ENCODE data around the gene HMHB1.
"Not testable (repeated sequence)": the region's sequence is repeated elsewhere in the genome, so short reads cannot be mapped to it uniquely, and the experiment has no call there.

HMHB1 gene

DNA sequence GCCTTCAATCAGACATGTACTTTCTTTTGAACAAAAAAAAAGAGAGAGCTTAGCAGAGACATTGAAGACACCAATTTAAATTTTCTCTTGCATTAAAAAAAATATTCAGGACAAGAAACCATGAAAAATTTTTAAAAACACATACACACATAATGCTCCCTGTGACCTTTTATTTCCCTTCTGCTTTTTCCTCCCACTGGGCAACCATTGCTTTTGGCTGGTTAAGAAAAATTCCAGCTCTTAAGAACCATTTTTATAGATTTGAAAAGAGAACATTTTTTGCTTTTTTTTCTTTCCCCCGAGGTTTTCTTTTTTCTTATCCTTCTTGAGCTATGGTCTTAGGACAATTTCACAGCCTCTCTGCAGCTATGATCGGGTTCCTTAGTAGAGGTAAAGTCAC is 6.1 kb upstream of the HMHB1 start:
- DNase-seq: peak in 1 of 4 experiments; percentile 18

- DNase-seq: no peak
Observed at GRCh38 chr5:143806579-143806978, 5.4 kb upstream of the HMHB1 start.

GRCh38 chr5:143807401-143807800 is 4.6 kb upstream of the HMHB1 start:
- DNase-seq: no peak

DNA sequence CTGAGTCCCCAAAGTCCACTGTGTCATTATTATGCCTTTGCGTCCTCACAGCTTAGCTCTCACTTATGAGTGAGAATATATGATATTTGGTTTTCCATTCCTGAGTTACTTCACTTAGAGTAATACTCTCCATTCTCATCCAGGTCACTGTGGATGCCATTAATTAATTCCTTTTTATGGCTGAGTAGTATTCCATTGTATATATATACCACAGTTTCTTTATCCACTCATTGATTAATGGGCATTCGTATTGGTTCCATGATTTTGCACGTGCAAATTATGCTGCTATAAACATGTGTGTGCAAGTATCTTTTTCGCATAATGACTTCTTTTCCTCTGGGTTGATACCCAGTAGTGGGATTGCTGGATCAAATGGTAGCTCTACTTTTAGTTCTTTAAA is 4.4 kb downstream of the HMHB1 start:
- not testable (repeated sequence) for DNase-seq

DNA sequence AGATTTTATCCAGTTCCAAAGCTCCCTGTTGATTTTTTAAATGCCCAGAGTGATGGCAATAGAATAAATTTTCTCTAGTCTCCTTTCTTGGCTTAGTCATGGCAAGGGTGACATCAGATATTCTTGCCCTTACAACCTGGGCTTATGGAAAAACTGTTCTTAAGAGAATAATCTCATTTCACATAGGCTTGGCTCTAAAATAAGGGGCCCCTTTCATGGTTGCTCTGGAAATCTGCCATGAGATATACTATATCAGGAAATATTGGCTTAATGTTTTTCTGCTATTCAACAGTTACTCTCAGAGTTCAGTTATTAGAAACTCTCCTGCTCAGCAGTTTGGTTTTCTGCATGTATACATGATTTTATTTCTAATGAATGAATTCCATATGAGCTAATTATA is 7.8 kb downstream of the HMHB1 start:
- DNase-seq: no peak

DNA sequence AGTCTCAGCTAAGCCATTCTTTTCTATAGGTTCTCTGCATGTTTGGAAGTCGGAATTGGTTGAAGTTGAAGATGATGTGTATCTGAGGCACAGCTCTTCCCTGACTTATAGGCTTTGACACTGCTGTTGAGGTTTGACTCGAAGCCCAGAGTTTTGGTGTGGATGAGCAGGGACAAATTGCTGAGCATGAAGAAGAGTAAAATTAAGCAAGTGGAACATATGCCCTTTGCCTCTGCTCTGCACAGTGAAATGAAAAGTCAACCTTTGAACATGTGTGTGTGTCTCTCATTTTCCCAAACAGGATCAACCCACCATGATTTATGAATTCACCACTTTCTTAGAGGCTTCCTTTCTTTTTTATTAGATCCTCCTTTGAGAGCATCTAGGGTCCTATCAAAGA is 8.5 kb downstream of the HMHB1 start:
- DNase-seq: no peak

DNA sequence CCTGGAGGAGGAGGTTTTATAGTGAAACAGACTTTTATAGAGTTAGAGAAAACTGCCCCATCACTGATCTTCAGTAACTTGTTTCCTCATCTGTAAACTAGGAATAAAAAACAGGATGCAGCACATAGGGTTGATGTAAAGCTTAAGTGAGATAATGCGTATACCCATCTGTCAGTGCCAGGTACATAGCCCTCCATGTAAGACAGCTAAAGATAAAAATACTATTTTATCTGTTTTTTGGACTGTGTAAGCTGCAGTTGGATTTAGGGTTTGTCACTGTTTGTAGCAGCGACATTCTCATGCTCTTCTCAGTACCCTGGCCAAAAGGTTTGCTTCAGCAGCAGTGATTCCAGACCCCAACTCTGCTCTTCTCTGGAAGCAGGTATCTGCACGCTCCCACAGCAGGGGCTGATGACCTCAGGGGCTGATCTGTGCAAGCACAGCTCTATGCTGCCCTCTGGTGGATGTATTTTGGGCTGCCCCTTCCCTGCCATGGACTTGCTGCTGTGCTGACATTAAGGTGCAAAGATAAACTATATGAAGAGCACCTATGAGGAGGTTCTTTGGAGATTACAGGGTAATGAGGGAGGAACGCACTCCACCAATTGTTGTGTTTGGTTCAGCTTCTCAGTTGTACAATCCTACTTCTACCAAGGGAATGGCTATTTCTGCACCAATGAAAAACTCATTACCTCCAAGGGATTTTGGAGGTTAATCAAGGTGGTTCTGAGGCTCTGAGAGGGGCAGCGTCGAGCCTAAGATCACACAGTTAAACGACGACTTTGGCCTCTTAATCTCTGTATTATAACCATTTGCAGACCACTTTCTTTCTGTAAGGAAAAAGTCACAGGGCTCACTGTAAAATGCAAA is 13.1 kb downstream of the HMHB1 start:
- DNase-seq: peak; percentile 78 to 88 (median 84)

DNA sequence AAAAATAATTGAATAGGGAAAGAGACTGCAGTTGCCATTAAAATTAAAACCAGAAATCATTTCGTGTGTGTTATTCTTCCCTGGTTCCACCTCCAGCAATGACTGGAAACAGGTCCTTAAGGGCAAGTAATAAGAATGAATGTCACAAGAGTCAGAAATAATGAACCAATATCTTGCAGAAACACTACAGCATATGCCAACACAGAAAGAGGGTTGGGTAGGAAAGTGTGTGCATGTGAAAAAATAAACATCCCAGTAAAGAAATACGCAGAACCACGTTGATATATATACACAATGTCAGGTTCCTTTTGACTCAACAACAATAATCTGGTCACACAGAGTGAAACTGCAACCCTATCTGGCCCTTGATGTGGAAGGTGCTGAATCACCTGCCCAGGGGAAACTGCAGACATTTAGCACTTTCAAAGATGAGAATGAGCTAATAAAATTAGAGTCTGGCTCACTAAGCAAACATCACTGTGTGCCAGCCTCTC is 15.0 kb downstream of the HMHB1 start:
- DNase-seq: no peak

DNA sequence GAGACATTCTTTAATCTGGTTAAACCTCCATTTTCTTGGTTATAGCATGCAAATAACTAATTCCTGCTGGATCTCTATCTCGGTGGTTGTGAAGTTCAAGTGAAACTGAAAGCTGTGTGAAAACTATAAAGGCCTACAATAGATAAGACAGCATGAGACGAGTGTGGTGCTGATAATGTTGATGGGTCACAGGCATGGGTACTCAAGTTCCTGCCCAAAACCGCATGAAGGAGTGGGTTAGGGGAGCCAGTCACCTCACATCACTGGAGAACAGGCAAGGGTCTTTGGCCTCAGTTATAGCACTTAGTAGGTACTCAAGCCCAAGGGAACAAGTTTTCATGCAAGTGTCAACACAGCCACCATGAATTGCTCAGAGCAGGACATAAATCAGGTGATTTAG is 16.7 kb downstream of the HMHB1 start:
- DNase-seq: no peak

DNA sequence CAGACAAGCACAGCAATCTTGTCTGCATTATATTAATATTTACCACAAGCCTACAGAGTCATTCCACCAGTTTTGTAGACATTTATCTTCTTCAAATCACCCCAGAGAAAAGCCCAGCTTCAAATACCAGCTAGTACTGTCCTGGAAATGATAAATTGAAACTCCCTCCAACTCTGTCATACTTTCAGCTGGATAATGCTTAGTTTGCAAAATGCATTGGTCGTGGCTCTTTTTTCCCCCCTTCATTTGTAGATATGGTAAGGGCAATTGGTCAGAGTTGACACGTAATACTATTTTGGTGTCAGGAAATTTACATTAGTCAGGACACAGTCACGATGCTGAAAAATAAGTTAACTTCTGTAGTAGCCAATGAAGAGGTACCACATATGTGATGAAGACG is 21.2 kb downstream of the HMHB1 start:
- no peak for DNase-seq

DNA sequence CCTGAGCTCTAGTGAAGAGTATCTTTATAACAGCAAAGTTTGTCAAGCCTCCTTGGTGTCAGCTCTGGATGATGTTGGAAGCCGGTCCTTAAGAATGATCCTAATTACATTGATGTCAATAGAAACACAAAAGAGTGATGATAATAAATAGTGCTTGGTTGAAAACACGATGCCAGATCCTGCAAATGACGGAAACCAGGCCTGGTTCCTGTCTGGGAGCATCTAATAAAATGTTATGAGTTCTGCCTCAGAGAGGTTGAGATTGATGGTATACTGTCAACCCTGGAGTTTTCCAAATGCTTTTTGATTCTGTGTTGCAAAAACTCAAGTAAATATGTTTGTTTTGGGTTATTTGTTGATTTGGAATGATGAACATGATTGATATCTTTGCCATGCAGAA is 23.3 kb downstream of the HMHB1 start:
- DNase-seq: no peak

DNA sequence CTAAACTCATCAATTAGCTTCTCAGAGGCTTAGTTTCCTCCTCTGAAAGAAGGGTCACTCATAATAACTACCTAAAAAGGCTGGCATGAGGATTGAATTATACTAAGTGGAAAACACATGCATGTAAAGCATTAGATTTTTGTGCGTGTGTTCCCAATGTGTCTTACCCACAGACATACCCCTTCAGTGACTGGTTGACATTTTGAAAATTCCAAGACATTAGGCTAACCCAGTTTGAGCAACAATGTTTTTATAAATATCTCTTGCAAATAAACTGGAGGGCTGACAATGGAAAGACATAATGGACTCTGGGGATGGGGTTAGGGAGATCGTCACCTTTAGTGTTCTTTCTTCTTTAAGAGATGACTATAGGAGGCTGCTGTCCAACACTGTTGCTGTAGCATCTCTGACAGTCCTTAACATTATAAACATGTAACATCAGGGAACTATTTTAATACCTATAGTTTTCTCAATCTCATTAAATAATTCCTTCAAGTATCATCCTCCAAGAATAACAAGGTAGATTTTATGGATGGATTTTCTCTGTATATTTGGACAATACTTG is 24.3 kb downstream of the HMHB1 start:
- no peak for DNase-seq

- no peak for DNase-seq
Observed at GRCh38 chr5:143837306-143837848, 25.4 kb downstream of the HMHB1 start.

GRCh38 chr5:143841446-143841845 is 29.5 kb downstream of the HMHB1 start:
- no peak for DNase-seq

DNA sequence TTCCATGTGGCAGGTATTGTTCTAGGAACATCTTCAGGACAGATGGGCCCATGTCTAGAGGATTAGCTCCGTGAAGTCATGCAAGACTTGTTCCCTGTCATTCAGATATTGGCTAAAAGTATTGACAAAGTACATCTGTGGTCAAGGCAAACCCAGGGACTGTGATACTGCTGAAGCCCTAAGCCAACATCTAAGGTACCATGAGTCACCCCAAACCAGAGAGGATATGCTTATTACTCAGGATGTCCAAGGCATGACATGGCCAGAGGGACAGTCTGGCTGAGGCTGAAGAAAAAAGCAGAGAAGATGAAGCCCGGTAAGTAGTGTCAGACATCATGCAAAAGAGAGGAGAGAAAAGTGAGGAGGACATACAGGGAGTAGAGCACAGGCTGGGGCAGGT is 31.0 kb downstream of the HMHB1 start:
- no peak for DNase-seq

- no peak for DNase-seq
Observed at GRCh38 chr5:143843461-143843860, 31.5 kb downstream of the HMHB1 start.

DNA sequence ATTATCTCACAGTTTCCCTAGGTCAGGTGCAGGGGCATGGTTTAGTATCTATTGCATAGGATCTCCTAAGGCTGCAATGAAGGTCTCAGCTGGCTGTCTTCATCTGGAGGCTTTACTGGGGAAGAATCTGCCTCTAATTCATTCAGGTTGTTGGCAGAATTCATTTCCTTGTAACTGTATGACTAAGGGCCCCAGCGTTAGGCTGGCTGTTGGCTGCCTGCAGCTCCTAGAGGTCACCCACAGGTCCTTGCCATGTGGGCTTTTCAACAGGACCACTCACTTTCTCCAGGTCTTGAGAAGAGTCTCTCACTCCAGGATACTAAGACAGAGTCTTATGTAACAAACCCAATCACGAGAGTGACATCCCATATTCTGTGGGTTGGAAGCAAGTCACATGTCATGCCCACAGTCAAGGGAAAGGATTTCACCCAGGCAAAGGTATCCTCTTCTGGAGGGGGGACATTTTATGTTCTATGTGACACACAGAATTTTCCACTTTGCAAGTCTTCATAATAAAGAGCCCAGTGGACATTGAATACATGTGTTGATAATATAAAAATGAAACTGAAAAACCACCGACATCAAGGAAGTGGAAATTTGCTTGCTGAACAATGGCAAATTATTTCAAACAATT is 38.2 kb downstream of the HMHB1 start:
- peak; percentile 15 to 54 (median 36) for DNase-seq

DNA sequence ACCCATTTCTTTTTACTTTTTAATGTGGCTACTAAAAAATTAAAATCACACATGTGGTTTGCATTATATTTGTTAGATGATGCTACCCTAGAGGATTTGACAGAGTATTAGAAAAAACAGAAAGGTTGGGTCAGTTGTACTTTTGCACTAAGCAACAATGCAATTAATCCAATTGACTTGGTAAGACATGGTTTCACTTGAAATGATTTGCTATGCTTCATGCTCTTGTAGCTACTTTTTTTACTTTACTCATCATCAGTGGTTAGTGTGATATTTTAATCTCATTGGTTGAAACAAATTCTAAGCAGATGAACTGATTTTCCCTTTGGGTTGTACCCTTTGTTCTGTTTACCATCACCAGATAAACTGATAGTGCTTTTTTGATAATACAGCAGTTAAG is 39.4 kb downstream of the HMHB1 start:
- DNase-seq: no peak

DNA sequence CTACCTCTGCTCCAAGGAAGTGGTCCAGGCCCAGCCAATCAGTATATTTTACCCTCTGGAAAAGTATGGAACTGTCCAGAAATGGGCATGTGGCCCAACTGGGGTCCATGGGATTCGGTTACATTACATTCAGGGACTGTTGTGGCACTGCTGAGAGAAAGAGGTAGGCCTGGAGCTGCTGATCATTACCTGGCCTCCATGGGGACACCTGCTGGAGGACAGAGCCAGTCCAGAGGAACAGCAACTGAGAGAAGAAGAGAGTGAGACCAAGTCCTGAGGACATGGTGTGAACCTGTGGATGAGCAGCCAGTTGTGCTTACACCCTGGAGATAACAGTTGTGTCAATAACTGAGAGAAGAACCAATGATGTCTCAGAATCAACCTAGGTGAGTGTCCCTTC is 48.2 kb downstream of the HMHB1 start:
- no peak for DNase-seq

GRCh38 chr5:143862271-143862670 is 50.3 kb downstream of the HMHB1 start:
- DNase-seq: peak; percentile 12 to 58 (median 24)

GRCh38 chr5:143865426-143866025 is 53.6 kb downstream of the HMHB1 start:
- DNase-seq: no peak

Measured in suppressor macrophage (primary cell).